Common myeloid progenitor, CD34-positive (primary cell): ENCODE results near the gene RNU11.

Experiments used
- CTCF ChIA-PET: fragments of 350-600 bp; sonication (Branson Sonifier 250); formaldehyde crosslinking; loops from one replicate; lab custom pipeline; 2021; ENCODE audit warnings: antibody characterized with exemption; lab: Charles Lee
- POLR2A ChIA-PET: fragments of 350-600 bp; sonication (Branson Sonifier 250); formaldehyde crosslinking; loops from one replicate; lab custom pipeline; 2021; ENCODE audit warnings: antibody characterized with exemption; lab: Charles Lee
- DNase-seq, 3 donors: peaks; one replicate each; pipeline versions ENCODE4 v3.0.0 to v3.0.0-alpha.2; 2013
- H3K27ac ChIP-seq, 2 experiments: 1 replicate in 1 of 2; 2 replicates in 1 of 2; pipeline ENCODE4 v1.7.0; 2013; ENCODE audit warnings: inconsistent platforms in 2 of 2, low read length in 2 of 2, mild to moderate bottlenecking in 2 of 2, low read depth in 1 of 2, moderate library complexity in 1 of 2; ENCODE audit not compliant: severe bottlenecking in 2 of 2, insufficient read depth in 1 of 2, poor library complexity in 1 of 2
- H3K27me3 ChIP-seq, 5 experiments: replicated peaks in 2 of 5; 1 replicate in 3 of 5; 2 replicates in 2 of 5; pipeline versions ENCODE4 v1.6.1 to v1.7.0; 2013; ENCODE audit warnings: low read length in 4 of 5, mild to moderate bottlenecking in 2 of 5, moderate library complexity in 2 of 5, inconsistent platforms in 1 of 5; ENCODE audit not compliant: insufficient read depth in 5 of 5, control insufficient read depth in 4 of 5
- H3K36me3 ChIP-seq, 4 experiments: 1 replicate in 2 of 4; 2 replicates in 2 of 4; pipeline versions ENCODE4 v1.6.1 to v1.7.0; 2013; ENCODE audit warnings: low read length in 3 of 4, control low read depth in 1 of 4, mild to moderate bottlenecking in 1 of 4; ENCODE audit not compliant: control insufficient read depth in 4 of 4, insufficient read depth in 4 of 4
- H3K4me1 ChIP-seq, 4 experiments: 1 replicate in 3 of 4; 2 replicates in 1 of 4; pipeline versions ENCODE4 v1.6.1 to v1.7.1; 2013; ENCODE audit warnings: low read length in 3 of 4, mild to moderate bottlenecking in 3 of 4, control low read depth in 1 of 4, inconsistent platforms in 1 of 4, moderate library complexity in 1 of 4; ENCODE audit not compliant: control insufficient read depth in 4 of 4, insufficient read depth in 4 of 4; ENCODE audit errors: control extremely low read depth in 1 of 4
- H3K4me3 ChIP-seq, 7 experiments: 1 replicate in 4 of 7; 2 replicates in 3 of 7; pipeline versions ENCODE4 v1.5.1 to v1.7.0; 2013; ENCODE audit warnings: mild to moderate bottlenecking in 7 of 7, low read length in 6 of 7, moderate library complexity in 6 of 7, inconsistent platforms in 2 of 7, low read depth in 2 of 7, control low read depth in 1 of 7; ENCODE audit not compliant: insufficient read depth in 4 of 7, control insufficient read depth in 1 of 7; ENCODE audit errors: extremely low read depth in 1 of 7
- H3K9me3 ChIP-seq, 5 experiments: 1 replicate in 4 of 5; 2 replicates in 1 of 5; pipeline versions ENCODE4 v1.6.1 to v1.7.1; 2013; ENCODE audit warnings: low read length in 4 of 5, mild to moderate bottlenecking in 2 of 5, inconsistent platforms in 1 of 5, low read depth in 1 of 5, moderate library complexity in 1 of 5; ENCODE audit not compliant: control insufficient read depth in 4 of 5, insufficient read depth in 2 of 5; ENCODE audit errors: control extremely low read depth in 1 of 5
- WGBS: methylation state at CpG from one replicate; pipeline ENCODE4 v1.1.5; 2013; ENCODE audit not compliant: insufficient coverage; 5-methylcytosine and 5-hydroxymethylcytosine counted together

The RNU11 gene

DNA sequence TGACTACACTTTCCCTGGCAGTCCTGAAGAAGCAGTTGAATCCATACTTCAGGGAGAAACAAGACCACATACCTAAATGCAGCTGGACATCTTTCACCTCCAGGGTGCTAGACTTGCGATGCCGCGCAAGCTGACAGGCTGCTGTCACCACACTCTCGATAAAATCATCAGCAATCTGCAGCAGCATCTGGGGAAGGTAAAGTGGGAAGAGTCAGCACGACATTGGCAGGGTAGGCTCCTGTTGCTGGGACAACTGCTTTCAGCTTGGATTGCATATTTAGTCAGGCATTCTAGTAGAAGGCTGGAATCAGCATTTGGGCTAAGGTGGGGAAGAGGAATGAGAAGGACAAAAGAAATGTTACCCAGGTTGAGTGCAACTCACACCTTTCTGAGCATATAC, 35.2 kb upstream of the RNU11 start:
- peaks cover 10 to 54% (median 29%) of the 10 kb centered on the region in 4 experiments for H3K36me3 ChIP-seq
- no peaks in the 10 kb centered on the region for H3K27me3 ChIP-seq
- H3K9me3 ChIP-seq: no peaks in the 10 kb centered on the region
- no peak overlapping the region for H3K4me3 ChIP-seq
- ChIA-PET POLR2A (no interaction called here), CTCF (no interaction called here)
- DNase-seq: no peak
- 96% methylated on average over 5 of the region's 5 CpGs for WGBS
- H3K4me1 ChIP-seq: peaks cover 0 to under 1% (median 0%) of the 10 kb centered on the region in 4 experiments
- no peak overlapping the region for H3K27ac ChIP-seq

DNA sequence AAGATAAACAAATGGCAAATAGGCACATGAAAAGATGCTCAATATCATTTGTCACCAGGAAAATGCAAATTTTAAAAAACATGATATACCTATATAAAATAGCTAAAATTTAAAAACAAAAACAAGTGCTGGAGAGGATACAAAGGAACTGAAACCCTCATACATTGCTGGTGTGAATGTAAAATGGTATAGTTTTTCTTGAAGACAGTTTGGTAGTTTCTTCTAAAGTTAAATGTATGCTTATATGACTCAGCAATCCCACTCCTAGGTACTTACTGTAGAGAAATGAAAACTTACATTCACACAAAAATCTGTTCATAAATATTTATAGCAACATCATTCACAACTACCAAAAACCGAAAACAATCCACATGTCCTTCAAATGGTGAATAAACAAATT, 16.7 kb upstream of the RNU11 start:
- CTCF ChIA-PET: interaction anchor here (1.0 to 1.5 kb wide), 2 partner anchors 13 to 246 kb away, joined by 3 to 5 read pairs; no protein-coding TSS in a partner anchor
- Histone ChIP-seq H3K27ac (no peak overlapping the region), H3K27me3 (no peaks in the 10 kb centered on the region), H3K4me1 (no peaks in the 10 kb centered on the region), H3K36me3 (no peaks in the 10 kb centered on the region), H3K4me3 (no peak overlapping the region), H3K9me3 (no peaks in the 10 kb centered on the region)
- WGBS: no CpG with 5 or more reads among the region's 1 CpG
- POLR2A ChIA-PET: interaction anchor here (0.6 kb wide), 1 partner anchor 22 kb away, joined by 4 read pairs; no protein-coding TSS in a partner anchor
- DNase-seq: no peak

DNA sequence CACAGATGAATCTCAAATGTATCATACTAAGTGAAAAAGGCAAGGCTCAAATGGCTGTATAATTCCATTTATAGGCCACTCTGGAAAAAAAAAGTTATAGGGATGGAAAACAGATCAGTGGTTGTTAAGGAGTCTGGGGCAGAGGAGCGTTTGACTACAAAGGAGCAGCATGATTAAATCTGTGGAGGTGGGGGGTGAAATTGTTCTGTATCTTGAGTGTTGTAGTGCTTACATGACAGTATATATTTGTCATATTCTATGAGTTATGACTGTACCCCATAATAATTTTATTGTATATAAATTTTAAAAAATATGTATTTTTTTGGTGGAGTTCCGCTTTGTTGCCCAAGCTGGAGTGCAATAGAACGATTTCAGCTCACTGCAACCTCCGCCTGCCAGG, 15.8 kb upstream of the RNU11 start:
- ChIA-PET CTCF (interaction anchor here (1.5 kb wide), 1 partner anchor 245 kb away, joined by 3 read pairs; no protein-coding TSS in a partner anchor), POLR2A (no interaction called here)
- Histone ChIP-seq H3K9me3 (no peaks in the 10 kb centered on the region), H3K4me1 (no peaks in the 10 kb centered on the region), H3K27ac (no peak overlapping the region), H3K36me3 (no peaks in the 10 kb centered on the region), H3K4me3 (no peak overlapping the region), H3K27me3 (no peaks in the 10 kb centered on the region)
- 100% methylated on average over 2 of the region's 4 CpGs for WGBS
- no peak for DNase-seq

DNA sequence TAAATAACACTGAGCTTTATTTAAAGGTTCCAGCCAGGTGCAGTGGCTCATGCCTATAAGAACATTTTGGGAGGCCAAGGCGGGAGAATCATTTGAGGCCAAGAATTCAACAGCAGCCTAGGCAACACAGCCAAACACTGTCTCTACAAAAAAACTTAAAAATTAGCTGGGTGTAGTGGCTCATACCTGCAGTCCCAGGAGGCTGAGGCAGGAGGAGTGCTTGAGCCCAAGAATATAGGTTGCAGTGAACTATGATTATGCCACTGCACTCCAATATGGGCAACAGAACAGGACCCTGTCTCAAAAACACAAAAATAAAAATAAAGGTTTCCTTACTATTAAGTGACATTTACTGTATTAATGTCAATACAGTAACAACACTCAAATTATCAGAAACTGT, 7.6 kb upstream of the RNU11 start:
- H3K9me3 ChIP-seq: no peaks in the 10 kb centered on the region
- H3K4me3 ChIP-seq: no peak overlapping the region
- H3K27ac ChIP-seq: no peak overlapping the region
- no peaks in the 10 kb centered on the region for H3K36me3 ChIP-seq
- no CpG with 5 or more reads among the region's 1 CpG for WGBS
- peaks cover 10 to 34% (median 22%) of the 10 kb centered on the region in 4 experiments for H3K4me1 ChIP-seq
- CTCF ChIA-PET: interaction anchor here (0.5 to 1.6 kb wide), 5 partner anchors 66 to 393 kb away, joined by 3 to 10 read pairs (median 4); no protein-coding TSS in a partner anchor
- H3K27me3 ChIP-seq: no peaks in the 10 kb centered on the region
- peak; percentile 62 to 73 (median 72) for DNase-seq
- POLR2A ChIA-PET: interaction anchor here (0.6 kb wide), 1 partner anchor 100 kb away, joined by 4 read pairs; no protein-coding TSS in a partner anchor

DNA sequence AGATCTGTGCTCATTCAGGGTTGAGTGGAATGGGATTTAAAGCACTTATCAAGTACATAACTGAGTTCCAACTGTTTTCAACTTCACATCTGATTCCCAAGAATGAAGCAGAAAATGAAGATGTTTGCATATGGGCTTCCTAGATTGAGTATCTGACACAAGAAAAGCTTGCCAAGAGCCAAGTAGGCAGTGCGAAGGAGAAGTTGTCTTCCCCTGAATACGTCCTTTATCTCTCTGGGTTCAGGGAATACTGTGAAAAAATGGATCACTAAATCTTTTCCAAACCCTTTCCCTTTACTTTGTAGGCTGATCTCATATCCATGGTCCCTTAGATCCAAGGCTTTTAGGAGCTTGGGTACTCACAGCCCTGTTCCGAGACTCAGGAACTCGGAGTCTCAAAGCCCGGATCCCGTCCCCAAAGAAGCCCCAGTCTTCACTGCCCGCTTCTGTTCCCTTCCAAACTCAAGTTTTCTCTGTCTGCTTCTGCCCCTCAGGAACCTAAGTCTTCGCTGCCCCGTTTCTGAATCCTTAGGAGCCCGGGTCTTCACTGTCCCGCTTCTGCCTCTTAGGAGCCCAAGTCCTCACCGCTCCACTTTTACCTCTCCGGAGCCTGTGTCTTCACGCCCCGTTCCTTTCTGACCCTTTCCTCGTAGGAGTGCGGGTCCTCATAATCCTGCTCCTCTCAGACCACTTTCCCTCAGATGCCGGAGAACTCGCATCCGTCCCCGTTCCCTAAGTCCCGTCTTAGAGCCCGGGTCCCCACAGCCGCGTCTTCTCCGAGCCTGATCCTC, 6.1 kb upstream of the RNU11 start:
- Histone ChIP-seq H3K9me3 (no peaks in the 10 kb centered on the region), H3K27ac (peak overlapping the region; percentile 88 to 93), H3K27me3 (no peaks in the 10 kb centered on the region), H3K36me3 (no peaks in the 10 kb centered on the region), H3K4me1 (peaks cover 10 to 36% (median 23%) of the 10 kb centered on the region in 4 experiments), H3K4me3 (peak overlapping the region; percentile 77 to 100 (median 95))
- peak in 1 of 3 donors; percentile 42 for DNase-seq
- 0% methylated on average over 16 of the region's 26 CpGs for WGBS
- ChIA-PET POLR2A (interaction anchor here (0.6 to 1.7 kb wide), 5 partner anchors 22 to 225 kb away, joined by 5 to 8 read pairs (median 7); partner anchors contain the start of gene YTHDF2), CTCF (interaction anchor here (0.8 to 2.6 kb wide), 5 partner anchors 26 to 235 kb away, joined by 3 to 13 read pairs (median 5); partner anchors contain the start of genes GMEB1 and YTHDF2)

DNA sequence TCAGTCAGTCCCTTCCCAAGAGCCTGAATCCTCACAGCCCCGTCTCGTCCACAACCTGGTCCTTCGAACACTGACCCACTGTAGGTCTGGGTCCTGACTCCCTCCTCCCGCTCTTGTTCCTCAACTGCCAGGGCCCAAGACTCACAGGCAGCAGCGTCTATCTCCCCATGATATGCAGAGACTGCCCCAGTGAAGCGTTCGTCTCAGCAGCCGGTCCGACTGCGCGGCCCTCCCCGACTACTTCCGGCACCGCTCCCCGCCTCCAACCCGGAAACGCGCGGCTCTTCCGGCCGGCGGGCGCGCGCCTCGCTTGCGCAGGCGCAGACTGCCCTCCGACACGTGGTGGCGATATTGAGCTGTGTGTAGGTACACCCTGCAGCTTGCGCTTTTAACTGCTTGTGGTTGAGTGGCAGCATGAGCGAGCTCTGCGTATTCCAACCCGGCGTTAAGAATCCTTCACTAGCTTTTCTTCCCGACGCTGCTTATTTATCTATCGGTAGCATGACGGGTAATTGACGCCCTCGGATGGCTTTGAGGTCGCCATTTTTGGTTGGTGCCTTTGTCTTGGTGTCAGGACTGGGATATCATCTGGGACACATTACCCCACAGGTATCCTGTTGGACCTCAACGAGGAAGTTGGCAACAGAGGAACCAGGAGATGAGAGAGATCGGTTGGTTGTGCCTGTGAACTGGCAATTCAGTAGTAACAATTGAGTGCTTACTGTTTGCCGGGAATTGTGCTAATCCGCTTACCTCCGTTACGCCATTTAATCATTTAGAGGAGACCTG, 5.4 kb upstream of the RNU11 start, which contains the start of gene TAF12:
Gene TAF12, minus strand, starts transcription at position 221 of the 789 bp plus-strand sequence. CDS start 20,986 bp downstream, outside the sequence.
- no peaks in the 10 kb centered on the region for H3K27me3 ChIP-seq
- peak within 1 kb of the TSS; percentile 77 to 100 (median 95) for H3K4me3 ChIP-seq
- CTCF ChIA-PET: interaction anchor here (0.8 to 2.6 kb wide), 5 partner anchors 25 to 234 kb away, joined by 3 to 13 read pairs (median 5); partner anchors contain the start of genes GMEB1 and YTHDF2
- POLR2A ChIA-PET: interaction anchor here (1.3 to 1.7 kb wide), 3 partner anchors 28 to 93 kb away, joined by 6 to 8 read pairs (median 7); partner anchors contain the start of gene YTHDF2
- peak within 1 kb of the TSS; percentile 88 to 93 for H3K27ac ChIP-seq
- no peaks in the 10 kb centered on the region for H3K9me3 ChIP-seq
- under 1% methylated on average over 35 of the region's 49 CpGs for WGBS
- peaks cover 10 to 43% (median 29%) of the 10 kb centered on the region in 4 experiments for H3K4me1 ChIP-seq
- peak; percentile 97 to 98 (median 98) for DNase-seq
- no peaks in the 10 kb centered on the region for H3K36me3 ChIP-seq
